Mesenchymal stem cell (in vitro differentiated cells and primary cell): Measurements from ENCODE around the gene CLCN6.
A peak's percentile ranks its signal among the peaks of the same experiment; 100 is the strongest.

Experiments
- DNase-seq: peaks from one replicate; pipeline ENCODE4 v3.0.0-alpha.2; 2013
- H2AFZ ChIP-seq: one replicate; pipeline ENCODE4 v1.6.1; 2013; ENCODE audit warnings: low read depth, mild to moderate bottlenecking, control low read depth, inconsistent platforms, low read length, moderate library complexity
- H2AK5ac ChIP-seq: 2 replicates; pipeline ENCODE4 v1.6.1; 2013; ENCODE audit warnings: low read length, moderate library complexity, mild to moderate bottlenecking, inconsistent platforms; ENCODE audit not compliant: severe bottlenecking
- H2BK120ac ChIP-seq: one replicate; pipeline ENCODE4 v1.6.1; 2013; ENCODE audit warnings: low read depth, mild to moderate bottlenecking, inconsistent platforms, low read length, moderate library complexity
- H2BK12ac ChIP-seq, 2 experiments: one replicate each; pipeline ENCODE4 v1.6.1; 2013; ENCODE audit warnings: inconsistent platforms in 2 of 2, low read length in 2 of 2, mild to moderate bottlenecking in 2 of 2, moderate library complexity in 2 of 2, control low read depth in 1 of 2
- H2BK15ac ChIP-seq: one replicate; pipeline ENCODE4 v1.6.1; 2013; ENCODE audit warnings: mild to moderate bottlenecking, low read depth, inconsistent platforms; ENCODE audit not compliant: poor library complexity, severe bottlenecking
- H2BK5ac ChIP-seq: 2 replicates; pipeline ENCODE4 v1.6.1; 2013; ENCODE audit warnings: low read depth, mild to moderate bottlenecking, low read length, control low read depth, inconsistent platforms; ENCODE audit not compliant: poor library complexity, severe bottlenecking
- H3K14ac ChIP-seq, 2 experiments: one replicate each; pipeline ENCODE4 v1.6.1; 2013; ENCODE audit warnings: inconsistent platforms in 2 of 2, low read length in 2 of 2, control low read depth in 1 of 2, mild to moderate bottlenecking in 1 of 2, moderate library complexity in 1 of 2
- H3K18ac ChIP-seq, 2 experiments: one replicate each; pipeline ENCODE4 v1.6.1; 2013; ENCODE audit warnings: inconsistent platforms in 2 of 2, low read length in 2 of 2, control low read depth in 1 of 2, low read depth in 1 of 2, mild to moderate bottlenecking in 1 of 2
- H3K23ac ChIP-seq, 2 experiments: one replicate each; pipeline ENCODE4 v1.6.1; 2013; ENCODE audit warnings: inconsistent platforms in 2 of 2, low read length in 2 of 2, mild to moderate bottlenecking in 2 of 2, moderate library complexity in 2 of 2, control low read depth in 1 of 2
- H3K27ac ChIP-seq: 2 replicates; pipeline ENCODE4 v1.5.1; 2013; ENCODE audit warnings: mild to moderate bottlenecking, moderate library complexity, low read length, control low read depth, inconsistent platforms; ENCODE audit not compliant: poor library complexity, severe bottlenecking
- H3K27me3 ChIP-seq, 2 experiments: 2 replicates each; pipeline versions ENCODE4 v1.6.1 to v1.7.0; 2013; ENCODE audit warnings: low read length in 2 of 2, mild to moderate bottlenecking in 2 of 2, moderate library complexity in 2 of 2, control low read depth in 1 of 2, inconsistent platforms in 1 of 2; ENCODE audit not compliant: control insufficient read depth in 1 of 2, insufficient read depth in 1 of 2
- H3K36me3 ChIP-seq, 2 experiments: 2 replicates each; pipeline versions ENCODE4 v1.6.1 to v1.7.0; 2013; ENCODE audit warnings: low read length in 2 of 2, control low read depth in 1 of 2, inconsistent platforms in 1 of 2, low read depth in 1 of 2, mild to moderate bottlenecking in 1 of 2; ENCODE audit not compliant: insufficient read depth in 2 of 2, control insufficient read depth in 1 of 2
- H3K4ac ChIP-seq, 2 experiments: one replicate each; pipeline ENCODE4 v1.6.1; 2013; ENCODE audit warnings: inconsistent platforms in 2 of 2, low read length in 2 of 2, mild to moderate bottlenecking in 2 of 2, moderate library complexity in 2 of 2, control low read depth in 1 of 2, low read depth in 1 of 2
- H3K4me1 ChIP-seq: 2 replicates; pipeline ENCODE4 v1.6.1; 2013; ENCODE audit warnings: low read depth, low read length, control low read depth; ENCODE audit not compliant: control insufficient read depth, insufficient read depth
- H3K4me2 ChIP-seq: 2 replicates; pipeline ENCODE4 v1.6.1; 2013; ENCODE audit warnings: low read length, mild to moderate bottlenecking, inconsistent platforms; ENCODE audit not compliant: poor library complexity, severe bottlenecking
- H3K4me3 ChIP-seq, 2 experiments: 2 replicates each; pipeline versions ENCODE4 v1.5.1 to v1.7.0; 2013; ENCODE audit warnings: low read length in 2 of 2, mild to moderate bottlenecking in 2 of 2, control low read depth in 1 of 2, low read depth in 1 of 2; ENCODE audit not compliant: insufficient read depth in 1 of 2
- H3K79me1 ChIP-seq: replicated peaks from 2 replicates; pipeline ENCODE4 v1.6.1; 2013; ENCODE audit warnings: mild to moderate bottlenecking, control low read depth, low read length, inconsistent platforms; ENCODE audit not compliant: poor library complexity, severe bottlenecking
- H3K9ac ChIP-seq: 2 replicates; pipeline ENCODE4 v1.7.0; 2013; ENCODE audit warnings: mild to moderate bottlenecking, low read length, moderate library complexity
- H3K9me3 ChIP-seq: 2 replicates; pipeline ENCODE4 v1.7.0; 2013; ENCODE audit warnings: mild to moderate bottlenecking, low read length; ENCODE audit not compliant: control insufficient read depth
- H4K8ac ChIP-seq: one replicate; pipeline ENCODE4 v1.6.1; 2013; ENCODE audit warnings: inconsistent platforms, mild to moderate bottlenecking, low read length, moderate library complexity
- H4K91ac ChIP-seq: one replicate; pipeline ENCODE4 v1.6.1; 2013; ENCODE audit warnings: mild to moderate bottlenecking, low read length, inconsistent platforms
- WGBS: methylation state at CpG from one replicate; pipeline ENCODE4 v1.1.7; 2013; ENCODE audit warnings: mixed read lengths; 5-methylcytosine and 5-hydroxymethylcytosine counted together

The CLCN6 gene

GRCh38 chr1:11792106-11792505 is 13.9 kb upstream of the CLCN6 start:
- Histone ChIP-seq H2BK120ac (no peak overlapping the region), H4K91ac (no peak overlapping the region), H3K14ac (no peak overlapping the region), H3K4me3 (no peak overlapping the region), H3K9me3 (no peaks in the 10 kb centered on the region), H3K4me1 (peaks cover 39% of the 10 kb centered on the region), H2AK5ac (no peak overlapping the region), H3K4ac (peak overlapping the region in 1 of 2 experiments; percentile 41), H2BK12ac (no peak overlapping the region), H3K18ac (no peak overlapping the region), H2BK5ac (no peak overlapping the region), H3K36me3 (peaks cover 62 to 69% of the 10 kb centered on the region in 2 experiments), H3K9ac (peak overlapping the region; percentile 58), H3K27ac (no peak overlapping the region), H3K4me2 (no peak overlapping the region), H4K8ac (no peak overlapping the region), H2BK15ac (no peak overlapping the region), H3K79me1 (peaks cover 4% of the 10 kb centered on the region), H3K23ac (no peak overlapping the region), H2AFZ (no peak overlapping the region), H3K27me3 (no peaks in the 10 kb centered on the region)
- WGBS, result 97% methylated on average over 11 of the region's 11 CpGs
- no peak for DNase-seq

GRCh38 chr1:11793819-11794218 is 12.2 kb upstream of the CLCN6 start:
- 98% methylated on average over 15 of the region's 15 CpGs for WGBS
- no peak for DNase-seq
- Histone ChIP-seq H3K36me3 (peaks cover 64 to 74% of the 10 kb centered on the region in 2 experiments), H2AFZ (no peak overlapping the region), H3K18ac (no peak overlapping the region), H2BK12ac (no peak overlapping the region), H2BK120ac (no peak overlapping the region), H3K27me3 (no peaks in the 10 kb centered on the region), H3K79me1 (peaks cover 4% of the 10 kb centered on the region), H2BK5ac (no peak overlapping the region), H2AK5ac (no peak overlapping the region), H3K9me3 (no peaks in the 10 kb centered on the region), H2BK15ac (no peak overlapping the region), H3K14ac (no peak overlapping the region), H3K9ac (no peak overlapping the region), H3K4ac (no peak overlapping the region), H4K91ac (peak overlapping the region; percentile 46), H3K4me3 (no peak overlapping the region), H3K4me1 (peaks cover 26% of the 10 kb centered on the region), H3K27ac (no peak overlapping the region), H4K8ac (no peak overlapping the region), H3K4me2 (no peak overlapping the region), H3K23ac (no peak overlapping the region)

- H3K36me3 ChIP-seq, result peaks cover 67 to 78% of the 10 kb centered on the region in 2 experiments
- H2AFZ ChIP-seq, result no peak overlapping the region
- H3K4me1 ChIP-seq, result peaks cover 23% of the 10 kb centered on the region
- no peak overlapping the region for H3K23ac ChIP-seq
- H4K8ac ChIP-seq, result no peak overlapping the region
- H3K4me3 ChIP-seq, result no peak overlapping the region
- no peak overlapping the region for H3K4me2 ChIP-seq
- no peak overlapping the region for H2BK15ac ChIP-seq
- H3K9ac ChIP-seq, result no peak overlapping the region
- H2BK12ac ChIP-seq, result no peak overlapping the region
- no peaks in the 10 kb centered on the region for H3K27me3 ChIP-seq
- no peak overlapping the region for H3K14ac ChIP-seq
- no peak overlapping the region for H4K91ac ChIP-seq
- no peak overlapping the region for H2BK5ac ChIP-seq
- no peak overlapping the region for H3K27ac ChIP-seq
- WGBS, result 93% methylated on average over 19 of the region's 19 CpGs
- H3K79me1 ChIP-seq, result peaks cover 4% of the 10 kb centered on the region
- no peak overlapping the region for H3K4ac ChIP-seq
- no peaks in the 10 kb centered on the region for H3K9me3 ChIP-seq
- H2AK5ac ChIP-seq, result no peak overlapping the region
- no peak overlapping the region for H2BK120ac ChIP-seq
- DNase-seq, result no peak
- no peak overlapping the region for H3K18ac ChIP-seq
Measured at GRCh38 chr1:11794446-11795237, 11.3 kb upstream of the CLCN6 start.

GRCh38 chr1:11795238-11795890 is 10.6 kb upstream of the CLCN6 start:
- H2BK12ac ChIP-seq, result no peak overlapping the region
- H3K36me3 ChIP-seq, result peaks cover 67 to 77% of the 10 kb centered on the region in 2 experiments
- H3K14ac ChIP-seq, result no peak overlapping the region
- no peak for DNase-seq
- no peak overlapping the region for H3K27ac ChIP-seq
- 95% methylated on average over 14 of the region's 14 CpGs for WGBS
- H2AFZ ChIP-seq, result no peak overlapping the region
- H4K8ac ChIP-seq, result no peak overlapping the region
- H2BK5ac ChIP-seq, result no peak overlapping the region
- peaks cover 24% of the 10 kb centered on the region for H3K4me1 ChIP-seq
- H3K9me3 ChIP-seq, result no peaks in the 10 kb centered on the region
- H3K4ac ChIP-seq, result no peak overlapping the region
- no peak overlapping the region for H3K23ac ChIP-seq
- H2BK120ac ChIP-seq, result no peak overlapping the region
- H3K79me1 ChIP-seq, result peaks cover 2% of the 10 kb centered on the region
- H3K4me3 ChIP-seq, result no peak overlapping the region
- no peak overlapping the region for H3K18ac ChIP-seq
- no peak overlapping the region for H3K9ac ChIP-seq
- H3K4me2 ChIP-seq, result no peak overlapping the region
- H2AK5ac ChIP-seq, result no peak overlapping the region
- H2BK15ac ChIP-seq, result no peak overlapping the region
- no peak overlapping the region for H4K91ac ChIP-seq
- H3K27me3 ChIP-seq, result no peaks in the 10 kb centered on the region
